HepG2 (cell line): Measurements from ENCODE around the gene MYH9. TPM values are rescaled to one million over a fixed set of nuclear protein-coding genes. Genes with fewer than 3 reads are reported as not detected.
A peak's percentile ranks its signal among the peaks of the same experiment; 100 is the strongest.

Experiments used
- ADNP ChIP-seq: sonication (generic); formaldehyde crosslinking; IDR thresholded peaks from 2 replicates; pipeline ENCODE4 v1.4.0; 2020; ENCODE audit warnings: missing genetic modification reagents
- BCL6 ChIP-seq: IDR thresholded peaks from 2 replicates; pipeline ENCODE4 v1.6.1; 2016; ENCODE audit warnings: missing genetic modification reagents, missing compliant biosample characterization
- CCAR2 ChIP-seq: fragments of 200-400 bp; formaldehyde crosslinking; optimal IDR thresholded peaks from 2 replicates; pipeline ENCODE3; 2018; ENCODE audit warnings: low read depth, mild to moderate bottlenecking, low read length, moderate library complexity
- ELF1 ChIP-seq: sonication (generic); formaldehyde crosslinking; IDR thresholded peaks from 2 replicates; pipeline ENCODE4 v1.4.0; 2020; ENCODE audit warnings: missing genetic modification reagents
- FLYWCH1 ChIP-seq: sonication (generic); formaldehyde crosslinking; IDR thresholded peaks from 2 replicates; pipeline ENCODE4 v1.8.1; 2023; ENCODE audit warnings: mild to moderate bottlenecking, missing genetic modification reagents
- FOXP1 ChIP-seq, 2 experiments: fragments of 450-650 bp in 1 of 2; IDR thresholded peaks; 2 replicates each; pipeline ENCODE4 v1.6.1; 2017 to 2018; ENCODE audit warnings: antibody characterized with exemption in 1 of 2
- KMT2A ChIP-seq: sonication (generic); formaldehyde crosslinking; IDR thresholded peaks from 2 replicates; pipeline ENCODE4 v1.4.0; 2020; ENCODE audit warnings: missing genetic modification reagents
- MBD4 ChIP-seq: IDR thresholded peaks from 2 replicates; pipeline ENCODE4 v1.6.1; 2012; ENCODE audit warnings: low read length, inconsistent platforms, borderline replicate concordance
- MYC ChIP-seq: sonication (generic); formaldehyde crosslinking; IDR thresholded peaks from 2 replicates; pipeline ENCODE4 v1.9.0; 2021; ENCODE audit warnings: missing genetic modification reagents, borderline replicate concordance
- NFATC3 ChIP-seq: sonication (generic); formaldehyde crosslinking; IDR thresholded peaks from 2 replicates; pipeline ENCODE4 v1.5.1; 2020; ENCODE audit warnings: mild to moderate bottlenecking, missing genetic modification reagents
- NFKBIZ ChIP-seq: IDR thresholded peaks from 2 replicates; pipeline ENCODE4 v1.6.1; 2018; ENCODE audit warnings: missing genetic modification reagents, missing compliant biosample characterization
- NKX3-1 ChIP-seq: sonication (generic); formaldehyde crosslinking; IDR thresholded peaks from 2 replicates; pipeline ENCODE4 v1.5.0; 2020; ENCODE audit warnings: missing genetic modification reagents
- PBX3 ChIP-seq: sonication (generic); formaldehyde crosslinking; IDR thresholded peaks from 2 replicates; pipeline ENCODE4 v1.8.1; 2023; ENCODE audit warnings: missing genetic modification reagents, inconsistent platforms, borderline replicate concordance
- PPARG ChIP-seq: conservative IDR thresholded peaks from 2 replicates; pipeline ENCODE4 v1.6.1; 2016; ENCODE audit warnings: missing biosample characterization, missing genetic modification reagents
- SIX4 ChIP-seq: sonication (generic); formaldehyde crosslinking; IDR thresholded peaks from 2 replicates; pipeline ENCODE4 v1.4.0; 2020; ENCODE audit warnings: missing genetic modification reagents
- TBL1XR1 ChIP-seq: fragments of 150-350 bp; IDR thresholded peaks from 2 replicates; pipeline ENCODE4 v1.6.1; 2014; ENCODE audit warnings: borderline replicate concordance, low read length; ENCODE audit not compliant: partially characterized antibody
- UBTF ChIP-seq: sonication (generic); formaldehyde crosslinking; IDR thresholded peaks from 2 replicates; pipeline ENCODE4 v1.4.0; 2020; ENCODE audit warnings: mild to moderate bottlenecking, missing genetic modification reagents
- ZBTB20 ChIP-seq: sonication (generic); formaldehyde crosslinking; IDR thresholded peaks from 2 replicates; pipeline ENCODE4 v1.8.1; 2023; ENCODE audit warnings: missing genetic modification reagents, low read depth, mild to moderate bottlenecking, borderline replicate concordance
- ZNF234 ChIP-seq: sonication (generic); formaldehyde crosslinking; conservative IDR thresholded peaks from 2 replicates; pipeline ENCODE4 v1.5.1; 2020; ENCODE audit warnings: mild to moderate bottlenecking, missing genetic modification reagents
- ZNF496 ChIP-seq: sonication (generic); formaldehyde crosslinking; IDR thresholded peaks from 2 replicates; pipeline ENCODE4 v1.8.1; 2023; ENCODE audit warnings: mild to moderate bottlenecking, moderate library complexity, missing genetic modification reagents; ENCODE audit not compliant: insufficient replicate concordance
- ZNF569 ChIP-seq: sonication (generic); formaldehyde crosslinking; IDR thresholded peaks from 2 replicates; pipeline ENCODE4 v1.5.0; 2020; ENCODE audit warnings: mild to moderate bottlenecking, missing genetic modification reagents, moderate library complexity, borderline replicate concordance
- ZNF570 ChIP-seq: sonication (generic); formaldehyde crosslinking; IDR thresholded peaks from 2 replicates; pipeline ENCODE4 v1.4.0; 2020; ENCODE audit warnings: mild to moderate bottlenecking, missing genetic modification reagents, borderline replicate concordance
- ZNF639 ChIP-seq: conservative IDR thresholded peaks from 2 replicates; pipeline ENCODE4 v1.6.1; 2018; ENCODE audit warnings: missing genetic modification reagents
- ZNF670 ChIP-seq: sonication (generic); formaldehyde crosslinking; IDR thresholded peaks from 2 replicates; pipeline ENCODE4 v1.8.0; 2022; ENCODE audit warnings: mild to moderate bottlenecking, missing genetic modification reagents, borderline replicate concordance
- polyA plus RNA-seq, 8 experiments: library from polyadenylated mRNA; depleted of rRNA in 3 of 8; stranded (reverse) in 7 of 8; unstranded in 1 of 8; fragments of >200 nt; fragmentation: Illumina TruSeq in 4 of 8; extraction: Trizol in 4 of 8; gene quantifications; 2 replicates each; pipeline versions ENCODE4 v1.2.1 to v1.2.3, GENCODE V29; 2011 to 2016; ENCODE audit warnings: low read depth in 4 of 8, missing spikeins in 1 of 8, mixed read lengths in 1 of 8; ENCODE audit not compliant: insufficient read depth in 1 of 8
- total RNA-seq, 5 experiments: library from RNA; depleted of rRNA; stranded (reverse); fragments of >200 nt; fragmentation: Illumina TruSeq; extraction: Trizol; gene quantifications; 2 replicates each; pipeline ENCODE4 v1.2.3, GENCODE V29; 2016; ENCODE audit warnings: low read depth in 1 of 5
- TF ChIP-seq, protein P1 (sequence below): sonication (generic); formaldehyde crosslinking; IDR thresholded peaks from 2 replicates; pipeline ENCODE4 v1.4.0; 2020; ENCODE audit warnings: mild to moderate bottlenecking, missing genetic modification reagents

MYH9 gene
- total and polyA plus RNA-seq, 2 of the 13 experiments (the other 11 are each of a cell fraction or from before 2014, with no cell fraction given): 50.7 to 98.5 TPM

- TF ChIP-seq ZNF496 (CRISPR knock-in tag) (no peak), MYC (peak; percentile 81; the same call in 1 of the 2 replicates), TBL1XR1 (no peak), PBX3 (CRISPR knock-in tag) (no peak), ZNF570 (CRISPR knock-in tag) (no peak), ELF1 (CRISPR knock-in tag) (peak; percentile 99), SIX4 (CRISPR knock-in tag) (peak; percentile 86), ZNF670 (CRISPR knock-in tag) (peak; percentile 65; the same call in 1 of the 2 replicates), NFATC3 (CRISPR knock-in tag) (0 out of 2 replicates have a peak, but pooled peaks have one; percentile 32), ZNF234 (CRISPR knock-in tag) (no peak), ZNF569 (CRISPR knock-in tag) (no peak), BCL6 (no peak), ADNP (CRISPR knock-in tag) (no peak), FOXP1 (IDR thresholded peaks at IDR 0.05) (no peak), FOXP1 (CRISPR knock-in tag; IDR thresholded peaks at IDR 0.05) (no peak), UBTF (CRISPR knock-in tag) (peak; percentile 85), CCAR2 (no peak), PPARG (CRISPR knock-in tag) (no peak), NFKBIZ (CRISPR knock-in tag) (no peak), FLYWCH1 (no peak), MBD4 (no peak), ZBTB20 (CRISPR knock-in tag) (peak; percentile 72; the same call in 1 of the 2 replicates), KMT2A (CRISPR knock-in tag) (no peak), ZNF639 (CRISPR knock-in tag) (peak; percentile 42; the same call in 1 of the 2 replicates), NKX3-1 (CRISPR knock-in tag) (no peak)
- TF ChIP-seq, protein P1, sequence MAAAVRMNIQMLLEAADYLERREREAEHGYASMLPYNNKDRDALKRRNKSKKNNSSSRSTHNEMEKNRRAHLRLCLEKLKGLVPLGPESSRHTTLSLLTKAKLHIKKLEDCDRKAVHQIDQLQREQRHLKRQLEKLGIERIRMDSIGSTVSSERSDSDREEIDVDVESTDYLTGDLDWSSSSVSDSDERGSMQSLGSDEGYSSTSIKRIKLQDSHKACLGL (CRISPR knock-in tag): peak; percentile 51; the same call in 1 of the 2 replicates
These were observed 22.4 kb upstream of the MYH9 start (continued) for GRCh38 chr22:36409911-36410756.
